Measurements from ENCODE around the gene TRPM3.

Gene TRPM3

DNA sequence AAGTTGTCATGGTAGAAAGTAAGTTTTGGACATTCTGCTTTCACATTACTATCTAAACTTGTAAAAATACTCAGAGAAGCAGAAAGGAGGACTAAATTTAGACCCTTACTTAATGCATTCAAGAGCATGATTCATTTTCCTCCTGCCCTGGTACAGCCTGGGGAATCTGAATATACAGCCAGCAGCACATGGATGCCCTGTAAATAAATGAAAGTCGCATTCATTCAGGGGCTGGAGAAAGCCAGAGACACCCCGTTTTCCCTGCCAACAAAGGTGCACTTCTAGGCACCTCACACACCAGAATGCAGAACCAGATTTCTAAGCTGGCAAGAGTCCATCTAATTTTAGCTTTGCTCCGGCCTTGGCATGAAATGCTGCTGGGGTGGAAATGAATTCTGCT, 534.2 kb downstream of the TRPM3 start:
- no peak for DNase-seq (ENCODE audit: extremely low read depth, low read depth)
- no peak overlapping the region for H3K4me3 ChIP-seq (replicated peaks; ENCODE audit: low read depth, low read length)
- TF ChIP-seq, protein P1, sequence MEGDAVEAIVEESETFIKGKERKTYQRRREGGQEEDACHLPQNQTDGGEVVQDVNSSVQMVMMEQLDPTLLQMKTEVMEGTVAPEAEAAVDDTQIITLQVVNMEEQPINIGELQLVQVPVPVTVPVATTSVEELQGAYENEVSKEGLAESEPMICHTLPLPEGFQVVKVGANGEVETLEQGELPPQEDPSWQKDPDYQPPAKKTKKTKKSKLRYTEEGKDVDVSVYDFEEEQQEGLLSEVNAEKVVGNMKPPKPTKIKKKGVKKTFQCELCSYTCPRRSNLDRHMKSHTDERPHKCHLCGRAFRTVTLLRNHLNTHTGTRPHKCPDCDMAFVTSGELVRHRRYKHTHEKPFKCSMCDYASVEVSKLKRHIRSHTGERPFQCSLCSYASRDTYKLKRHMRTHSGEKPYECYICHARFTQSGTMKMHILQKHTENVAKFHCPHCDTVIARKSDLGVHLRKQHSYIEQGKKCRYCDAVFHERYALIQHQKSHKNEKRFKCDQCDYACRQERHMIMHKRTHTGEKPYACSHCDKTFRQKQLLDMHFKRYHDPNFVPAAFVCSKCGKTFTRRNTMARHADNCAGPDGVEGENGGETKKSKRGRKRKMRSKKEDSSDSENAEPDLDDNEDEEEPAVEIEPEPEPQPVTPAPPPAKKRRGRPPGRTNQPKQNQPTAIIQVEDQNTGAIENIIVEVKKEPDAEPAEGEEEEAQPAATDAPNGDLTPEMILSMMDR (IDR thresholded peaks at IDR 0.05; ENCODE audit: low read depth, low read length, missing control alignments) = no peak

- no peak for DNase-seq (ENCODE audit: extremely low read depth, low read depth)
- H3K4me3 ChIP-seq (replicated peaks; ENCODE audit: low read depth, low read length) = no peak overlapping the region
- TF ChIP-seq, protein P1 (IDR thresholded peaks at IDR 0.05; ENCODE audit: low read depth, low read length, missing control alignments) = no peak
Measured at GRCh38 chr9:70586476-70586875, 534.9 kb downstream of the TRPM3 start.

DNA sequence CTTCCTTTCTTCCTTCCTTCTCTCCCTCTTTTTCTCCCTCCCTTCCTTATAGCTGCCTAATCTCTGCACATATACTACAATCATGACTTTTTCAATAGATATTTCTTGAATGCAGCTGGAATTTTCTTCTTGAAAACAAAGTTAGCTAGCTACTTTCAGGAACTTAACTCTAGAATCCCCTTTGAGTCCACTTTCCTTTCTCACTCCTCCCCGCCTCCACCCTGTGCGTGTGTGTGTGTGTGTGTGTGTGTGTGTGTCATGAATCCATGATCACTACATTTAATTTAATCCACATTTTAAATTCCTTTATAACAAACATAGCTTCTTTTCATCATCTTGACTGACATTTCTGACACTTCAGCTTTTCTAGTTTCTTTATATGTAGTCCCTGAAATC, 539.5 kb downstream of the TRPM3 start:
- TF ChIP-seq, protein P1 (IDR thresholded peaks at IDR 0.05; ENCODE audit: low read depth, low read length, missing control alignments) = no peak
- DNase-seq (ENCODE audit: extremely low read depth, low read depth) = no peak
- H3K4me3 ChIP-seq (replicated peaks; ENCODE audit: low read depth, low read length) = no peak overlapping the region

DNA sequence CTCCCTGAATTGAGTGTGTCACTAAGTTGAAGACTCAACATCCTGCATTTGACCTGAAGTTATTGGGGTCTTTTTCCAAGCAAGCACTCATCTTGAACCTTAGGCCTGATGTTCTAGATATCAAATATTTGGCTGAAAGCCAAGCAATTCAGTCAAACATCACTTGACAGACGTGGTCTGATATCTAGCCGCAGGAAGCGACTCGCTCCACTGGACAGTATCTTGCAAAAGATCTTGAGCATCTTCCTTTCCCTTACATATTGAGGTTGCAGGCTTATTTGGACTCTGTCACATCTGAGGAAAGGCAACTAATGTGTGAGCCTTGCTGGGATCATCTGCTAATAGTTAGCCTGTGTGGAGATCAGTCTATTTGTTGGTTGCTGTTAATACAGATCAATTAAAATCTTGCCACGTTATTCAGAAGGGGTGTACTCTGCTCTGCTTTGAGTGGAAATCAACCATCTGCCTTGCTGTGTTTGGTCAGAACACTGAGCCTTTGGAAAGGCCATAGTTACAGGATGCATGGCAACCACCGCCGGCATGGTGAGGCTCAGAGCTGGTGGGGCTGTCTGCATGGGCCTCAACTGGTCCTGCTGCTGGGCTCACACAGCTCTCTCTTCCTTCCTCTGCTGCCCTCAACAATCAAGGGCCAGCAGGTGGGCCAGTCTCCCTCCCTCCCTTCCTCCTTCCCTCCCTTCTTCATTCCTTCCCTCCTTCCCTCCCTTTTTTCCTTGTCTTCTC, 540.0 kb downstream of the TRPM3 start:
- no peak overlapping the region for H3K4me3 ChIP-seq (replicated peaks; ENCODE audit: low read depth, low read length)
- no peak for DNase-seq (ENCODE audit: extremely low read depth, low read depth)
- TF ChIP-seq, protein P1 (IDR thresholded peaks at IDR 0.05; ENCODE audit: low read depth, low read length, missing control alignments) = no peak

DNA sequence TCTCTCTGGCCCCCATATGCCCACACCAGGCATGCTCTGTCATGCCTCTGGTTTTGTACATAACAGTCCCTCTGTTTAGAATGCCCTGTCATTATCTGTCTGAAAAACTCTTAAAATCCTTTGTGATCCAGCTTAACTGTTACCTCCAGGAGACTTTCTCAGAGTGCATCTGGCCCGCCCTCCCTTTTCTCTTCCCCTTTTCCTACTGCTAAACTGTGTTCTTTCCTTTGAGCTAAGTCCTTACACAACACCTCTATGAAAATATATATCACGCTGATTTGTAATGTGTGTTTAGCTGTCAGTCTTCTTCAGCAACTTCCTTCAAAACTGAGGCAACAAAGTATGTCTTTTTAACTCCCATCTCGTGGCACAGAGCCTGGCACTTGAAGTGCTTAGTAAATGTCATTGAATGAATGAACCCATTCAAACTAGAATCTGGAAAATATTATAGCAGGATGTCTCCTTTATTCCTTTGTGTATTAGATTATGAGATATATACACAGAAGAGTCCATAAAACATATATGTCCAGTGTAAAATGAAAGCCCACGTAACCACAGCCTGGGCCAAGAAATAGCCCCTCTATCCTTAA, 540.7 kb downstream of the TRPM3 start:
- TF ChIP-seq, protein P1 (IDR thresholded peaks at IDR 0.05; ENCODE audit: low read depth, low read length, missing control alignments) = no peak
- no peak overlapping the region for H3K4me3 ChIP-seq (replicated peaks; ENCODE audit: low read depth, low read length)
- DNase-seq (ENCODE audit: extremely low read depth, low read depth) = no peak

- TF ChIP-seq, protein P1 (IDR thresholded peaks at IDR 0.05; ENCODE audit: low read depth, low read length, missing control alignments) = no peak
- DNase-seq (ENCODE audit: extremely low read depth, low read depth) = no peak
- no peak overlapping the region for H3K4me3 ChIP-seq (replicated peaks; ENCODE audit: low read depth, low read length)
Measured at GRCh38 chr9:70579686-70580085, 541.7 kb downstream of the TRPM3 start.
